Transverse colon (tissue), 4 donors: ENCODE results near the gene SEC24A. TPM values are rescaled to one million over a fixed set of nuclear protein-coding genes. Genes with fewer than 3 reads are reported as not detected.
"Not testable (repeated sequence)": the region's sequence is repeated elsewhere in the genome, so short reads cannot be mapped to it uniquely, and the experiment has no call there.

Experiments
- DNase-seq: peaks from one replicate; pipeline ENCODE4 v3.0.0-alpha.2; 2019
- H3K27ac ChIP-seq, 4 donors: fragments of 200-600 bp; sonication (generic); 2 replicates each; pipeline ENCODE4 v1.5.1; 2016 to 2018; ENCODE audit warnings: inconsistent platforms in 4 of 4
- H3K27me3 ChIP-seq: fragments of 200-600 bp; sonication (generic); 2 replicates; pipeline ENCODE4 v1.5.1; 2017; ENCODE audit warnings: inconsistent platforms
- H3K36me3 ChIP-seq, 4 donors: fragments of 200-600 bp; sonication (generic); 2 replicates each; pipeline ENCODE4 v1.5.1; 2017 to 2019; ENCODE audit warnings: inconsistent platforms in 4 of 4
- H3K4me1 ChIP-seq, 4 donors: fragments of 200-600 bp; sonication (generic); 2 replicates each; pipeline ENCODE4 v1.5.1; 2017 to 2020; ENCODE audit warnings: inconsistent platforms in 4 of 4
- H3K4me3 ChIP-seq, 4 donors: fragments of 200-600 bp; sonication (generic); 1 replicate in 1 of 4; 2 replicates in 3 of 4; pipeline versions ENCODE4 v1.5.1 to v1.6.1; 2017 to 2019; ENCODE audit warnings: inconsistent platforms in 4 of 4
- H3K9me3 ChIP-seq, 2 donors: fragments of 200-600 bp; sonication (generic); 2 replicates each; pipeline ENCODE4 v1.5.1; 2017 to 2019; ENCODE audit warnings: inconsistent platforms in 2 of 2
- EP300 ChIP-seq: sonication (generic); formaldehyde crosslinking; IDR thresholded peaks from one replicate; pipeline ENCODE4 v1.6.1; 2017; ENCODE audit warnings: antibody characterized with exemption, low read depth
- POLR2A ChIP-seq: fragments of 450-650 bp; IDR thresholded peaks from one replicate; pipeline ENCODE4 v1.6.1; 2016; ENCODE audit warnings: antibody characterized with exemption, mild to moderate bottlenecking, moderate library complexity
- POLR2AphosphoS5 ChIP-seq, 3 donors: sonication (generic); formaldehyde crosslinking; IDR thresholded peaks; one replicate each; pipeline ENCODE4 v1.6.1; 2016; ENCODE audit warnings: antibody characterized with exemption in 3 of 3
- WGBS, 2 donors: methylation state at CpG; one replicate each; pipeline ENCODE4 v1.1.5; 2018; ENCODE audit warnings: low coverage in 1 of 2; 5-methylcytosine and 5-hydroxymethylcytosine counted together
- in situ Hi-C, 4 donors: fragments of 200-750 bp; cut with MboI; loops; one replicate each; pipeline versions ENCODE4 v1.15.0 to v1.15.1; 2017; ENCODE audit warnings: low sequenced_read_pairs in 3 of 4, low pct_ligation_motif_present in 1 of 4, low pct_unique_long_range_greater_than_20kb in 1 of 4
- intact Hi-C: fragments of 100-400 bp; cut with DNase I; formaldehyde crosslinking; loops from one replicate; pipeline ENCODE4 v1.15.1; 2023; ENCODE audit warnings: low total_unique reads
- total RNA-seq, 4 donors: library from RNA; depleted of rRNA; stranded (reverse); fragments of >200 nt; gene quantifications; one replicate each; pipeline ENCODE4 v1.1.0, GENCODE V29; 2016
- TF ChIP-seq, protein P1 (sequence below), 5 experiments: fragments of 200-600 bp in 3 of 5; fragments of 450-650 bp in 2 of 5; sonication (generic) in 3 of 5; IDR thresholded peaks; 1 replicate in 2 of 5; 2 replicates in 3 of 5; pipeline ENCODE4 v1.5.1; 2016 to 2017; ENCODE audit warnings: antibody characterized with exemption in 5 of 5, inconsistent platforms in 3 of 5, mild to moderate bottlenecking in 2 of 5, moderate library complexity in 1 of 5

The SEC24A gene
- total RNA-seq, 4 donors from 2014 or later: 9.2 to 26.7 (median 18.6) TPM

DNA sequence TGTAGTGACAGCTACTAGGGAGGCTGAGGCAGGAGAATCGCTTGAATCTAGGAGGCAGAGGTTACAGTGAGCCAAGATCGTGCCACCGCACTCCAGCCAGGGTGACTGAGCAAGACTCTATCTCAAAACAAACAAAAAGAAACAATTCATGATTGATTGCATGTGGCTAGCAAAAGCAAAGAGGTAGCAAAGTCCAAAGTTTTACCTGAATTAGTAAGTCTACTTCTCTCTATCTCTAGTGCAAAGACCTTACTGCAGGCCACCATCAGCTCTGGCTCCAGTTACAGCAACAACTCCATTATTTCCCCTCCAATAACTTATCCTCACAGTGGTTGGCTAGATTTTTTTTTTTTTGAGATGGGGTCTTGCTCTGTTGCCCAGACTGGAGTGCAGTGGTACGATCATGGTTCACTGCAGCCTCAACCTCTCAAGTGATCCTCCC lies 9.8 kb upstream of the SEC24A start:
- Histone ChIP-seq H3K9me3 (no peaks in the 10 kb centered on the region), H3K27me3 (no peaks in the 10 kb centered on the region), H3K4me1 (peaks cover 0 to 19% (median 11%) of the 10 kb centered on the region in 4 donors), H3K4me3 (no peak overlapping the region), H3K27ac (peak overlapping the region; percentile 69 to 77 (median 72)), H3K36me3 (no peaks in the 10 kb centered on the region)
- intact Hi-C loops (no loop called here), in situ Hi-C loops (no loop called here)
- DNase-seq: peak; percentile 38
- WGBS, 2 donors: 27 to 73% methylated on average over 3 to 4 of the region's 4 CpGs
- TF ChIP-seq, protein P1, sequence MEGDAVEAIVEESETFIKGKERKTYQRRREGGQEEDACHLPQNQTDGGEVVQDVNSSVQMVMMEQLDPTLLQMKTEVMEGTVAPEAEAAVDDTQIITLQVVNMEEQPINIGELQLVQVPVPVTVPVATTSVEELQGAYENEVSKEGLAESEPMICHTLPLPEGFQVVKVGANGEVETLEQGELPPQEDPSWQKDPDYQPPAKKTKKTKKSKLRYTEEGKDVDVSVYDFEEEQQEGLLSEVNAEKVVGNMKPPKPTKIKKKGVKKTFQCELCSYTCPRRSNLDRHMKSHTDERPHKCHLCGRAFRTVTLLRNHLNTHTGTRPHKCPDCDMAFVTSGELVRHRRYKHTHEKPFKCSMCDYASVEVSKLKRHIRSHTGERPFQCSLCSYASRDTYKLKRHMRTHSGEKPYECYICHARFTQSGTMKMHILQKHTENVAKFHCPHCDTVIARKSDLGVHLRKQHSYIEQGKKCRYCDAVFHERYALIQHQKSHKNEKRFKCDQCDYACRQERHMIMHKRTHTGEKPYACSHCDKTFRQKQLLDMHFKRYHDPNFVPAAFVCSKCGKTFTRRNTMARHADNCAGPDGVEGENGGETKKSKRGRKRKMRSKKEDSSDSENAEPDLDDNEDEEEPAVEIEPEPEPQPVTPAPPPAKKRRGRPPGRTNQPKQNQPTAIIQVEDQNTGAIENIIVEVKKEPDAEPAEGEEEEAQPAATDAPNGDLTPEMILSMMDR (IDR thresholded peaks at IDR 0.05): no peak
- peak in 1 of 3 donors; percentile 40 for TF ChIP-seq POLR2AphosphoS5 (IDR thresholded peaks at IDR 0.05)

DNA sequence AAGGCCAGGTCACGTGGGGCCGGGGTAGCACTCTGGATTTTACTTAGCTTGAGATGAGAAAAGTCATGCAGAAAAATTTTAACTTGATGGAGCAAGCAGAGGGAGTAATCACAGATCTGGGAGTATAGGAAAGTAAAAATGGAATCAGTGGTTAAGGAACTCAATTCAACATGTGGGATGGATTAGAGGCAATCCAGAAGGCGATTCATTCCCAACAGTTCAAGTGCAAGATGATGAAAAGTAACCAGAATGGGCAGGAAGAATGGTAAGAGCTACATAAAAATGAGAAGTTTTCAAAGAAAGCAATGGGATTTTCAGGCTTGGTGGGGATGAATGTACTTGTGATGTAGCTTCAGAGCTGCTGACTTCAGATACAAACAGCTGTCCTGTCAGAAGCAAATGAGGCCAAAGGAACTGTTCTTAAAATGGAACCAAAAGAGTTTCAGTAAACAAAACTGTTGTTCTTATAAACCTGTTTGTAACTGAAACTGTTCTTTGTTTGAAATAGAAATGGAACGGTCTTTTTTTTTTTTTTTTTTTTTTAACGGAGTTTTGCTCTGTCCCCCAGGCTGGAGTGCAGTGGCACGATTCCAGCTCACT lies 5.6 kb upstream of the SEC24A start:
- TF ChIP-seq, protein P1 (IDR thresholded peaks at IDR 0.05): no peak
- no peak for TF ChIP-seq EP300
- TF ChIP-seq POLR2A: no peak
- no peak for TF ChIP-seq POLR2AphosphoS5 (IDR thresholded peaks at IDR 0.05)
- intact Hi-C loops (no loop called here), in situ Hi-C loops (no loop called here)
- no peak overlapping the region for H3K4me3 ChIP-seq
- no peak for DNase-seq
- H3K27ac ChIP-seq: peak overlapping the region in 3 of 4 donors; percentile 16 to 59 (median 24)
- H3K36me3 ChIP-seq: no peaks in the 10 kb centered on the region
- no peaks in the 10 kb centered on the region for H3K9me3 ChIP-seq
- WGBS, 2 donors: 72 to 75% methylated on average over 5 to 6 of the region's 6 CpGs
- H3K4me1 ChIP-seq: peaks cover 3 to 32% (median 18%) of the 10 kb centered on the region in 4 donors
- H3K27me3 ChIP-seq: no peaks in the 10 kb centered on the region

DNA sequence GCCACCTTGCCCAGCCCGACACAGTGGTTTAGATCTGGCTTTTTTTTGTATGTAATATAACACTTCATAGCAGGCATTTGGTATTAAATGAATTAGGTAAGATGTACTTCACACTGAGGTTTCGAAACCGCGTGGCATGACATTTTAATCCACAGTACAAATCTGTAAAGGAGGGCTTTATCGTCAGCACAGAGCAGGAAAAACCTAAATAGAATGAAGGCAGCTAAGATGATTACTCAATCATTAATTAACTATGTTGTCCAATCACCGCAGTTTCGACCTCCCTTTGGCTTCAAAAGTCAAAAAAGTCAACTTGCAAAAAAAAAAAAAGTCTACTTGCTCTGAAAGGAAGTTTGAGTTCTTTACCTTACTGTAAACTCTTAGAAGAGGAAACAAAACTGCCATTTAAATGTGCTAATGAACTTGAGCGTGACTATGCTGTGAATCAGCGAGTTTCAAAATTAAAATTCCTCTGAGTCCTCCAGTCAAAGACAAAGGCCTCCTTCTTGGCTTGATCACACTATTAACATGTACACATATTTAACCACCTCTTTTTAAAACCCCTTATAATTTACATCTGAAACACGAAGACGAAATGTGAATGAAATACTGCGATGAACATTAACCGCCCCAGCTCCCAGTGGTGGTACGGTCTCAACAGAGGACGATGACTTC lies 698 bp upstream of the SEC24A start:
- Histone ChIP-seq H3K9me3 (no peaks in the 10 kb centered on the region), H3K27me3 (no peaks in the 10 kb centered on the region), H3K4me1 (peaks cover 3 to 37% (median 22%) of the 10 kb centered on the region in 4 donors), H3K36me3 (no peaks in the 10 kb centered on the region), H3K4me3 (peak overlapping the region; percentile 79 to 95 (median 88)), H3K27ac (peak overlapping the region; percentile 92 to 98 (median 96))
- in situ Hi-C loops (no loop called here), intact Hi-C loops (no loop called here)
- DNase-seq: peak; percentile 11
- 2 to 5% methylated on average over 9 to 15 of the region's 15 CpGs for WGBS, 2 donors
- no peak for TF ChIP-seq POLR2AphosphoS5 (IDR thresholded peaks at IDR 0.05)
- no peak for TF ChIP-seq EP300
- TF ChIP-seq POLR2A: no peak
- TF ChIP-seq, protein P1 (IDR thresholded peaks at IDR 0.05): no peak

DNA sequence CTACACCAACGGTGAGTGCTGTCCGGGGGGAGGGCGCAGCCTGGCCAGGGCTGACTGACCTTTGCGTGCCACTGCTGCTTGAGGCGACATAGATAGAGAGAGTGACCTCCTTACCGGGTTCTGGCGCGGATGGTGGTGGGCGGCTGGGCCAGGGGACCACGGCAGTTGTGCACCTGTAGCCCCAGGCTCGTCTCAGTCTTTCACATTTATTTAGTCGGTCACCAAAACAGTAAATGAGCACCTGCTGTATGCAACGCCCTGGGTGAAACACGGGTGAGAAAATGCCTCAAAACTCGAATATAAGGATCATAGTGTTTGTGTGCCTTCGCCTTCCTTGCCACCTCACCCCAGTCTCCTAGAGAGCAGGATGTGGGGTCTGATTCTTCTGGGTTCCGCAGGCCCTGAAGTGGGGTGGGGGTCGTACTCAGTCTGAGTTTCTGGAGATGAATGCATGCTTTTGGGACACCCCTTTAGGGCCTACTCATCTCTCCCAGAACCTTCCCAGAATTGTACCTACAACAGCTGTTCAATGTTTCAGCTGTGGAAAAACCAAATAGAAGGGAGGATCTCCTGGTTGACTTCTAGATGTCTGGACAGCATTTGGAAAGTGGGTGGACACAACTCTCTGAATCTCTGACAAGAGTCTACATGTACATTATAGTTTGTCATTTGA lies 714 bp downstream of the SEC24A start:
- in situ Hi-C loops (no loop called here), intact Hi-C loops (no loop called here)
- TF ChIP-seq EP300 (no peak), POLR2A (no peak), POLR2AphosphoS5 (IDR thresholded peaks at IDR 0.05) (no peak)
- TF ChIP-seq, protein P1 (IDR thresholded peaks at IDR 0.05): no peak
- peak overlapping the region; percentile 92 to 98 (median 96) for H3K27ac ChIP-seq
- no peak for DNase-seq
- H3K27me3 ChIP-seq: no peaks in the 10 kb centered on the region
- H3K4me3 ChIP-seq: peak overlapping the region; percentile 79 to 95 (median 88)
- H3K9me3 ChIP-seq: no peaks in the 10 kb centered on the region
- H3K4me1 ChIP-seq: peaks cover 3 to 37% (median 22%) of the 10 kb centered on the region in 4 donors
- H3K36me3 ChIP-seq: no peaks in the 10 kb centered on the region
- WGBS, 2 donors: 0% methylated on average over 18 of the region's 18 CpGs; no CpG with 5 or more reads in 1 of the 2 donors

DNA sequence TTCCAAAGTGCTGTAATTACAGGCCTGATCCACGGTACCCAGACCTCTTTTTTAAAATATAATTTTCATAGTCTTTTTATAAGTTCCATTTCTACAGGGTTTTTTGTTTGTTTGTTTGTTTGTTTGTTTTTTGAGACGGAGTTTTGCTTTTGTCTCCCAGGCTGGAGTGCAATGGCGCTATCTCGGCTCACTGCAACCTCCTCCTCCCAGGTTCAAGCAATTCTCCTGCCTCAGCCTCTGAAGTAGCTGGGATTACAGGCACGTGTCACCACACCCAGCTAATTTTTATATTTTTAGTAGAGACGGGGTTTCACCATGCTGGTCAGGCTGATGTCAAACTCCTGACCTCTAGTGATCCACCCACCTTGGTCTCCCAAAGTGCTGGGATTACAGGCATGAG lies 2.1 kb downstream of the SEC24A start:
- H3K27ac ChIP-seq, H3K27me3 ChIP-seq, intact Hi-C loops, H3K9me3 ChIP-seq, H3K4me3 ChIP-seq, in situ Hi-C loops, DNase-seq, H3K36me3 ChIP-seq: not testable (repeated sequence)
- peaks cover 3 to 37% (median 22%) of the 10 kb centered on the region in 4 donors for H3K4me1 ChIP-seq
- 67 to 100% methylated on average over 1 to 6 of the region's 6 CpGs for WGBS, 2 donors
